Esophagus muscularis mucosa (tissue), 3 donors: ENCODE measurements around the gene NELFA.

Experiments used
- POLR2A ChIP-seq: fragments of 450-650 bp; IDR thresholded peaks from one replicate; pipeline ENCODE4 v1.6.1; 2017; ENCODE audit warnings: antibody characterized with exemption, moderate library complexity, mild to moderate bottlenecking, low read depth
- TF ChIP-seq, protein P1 (sequence below), 3 experiments: fragments of 200-600 bp in 2 of 3; fragments of 450-650 bp in 1 of 3; sonication (generic) in 2 of 3; IDR thresholded peaks; one replicate each; pipeline ENCODE4 v1.5.1; 2017 to 2019; ENCODE audit warnings: antibody characterized with exemption in 3 of 3, mild to moderate bottlenecking in 2 of 3, moderate library complexity in 1 of 3

DNA sequence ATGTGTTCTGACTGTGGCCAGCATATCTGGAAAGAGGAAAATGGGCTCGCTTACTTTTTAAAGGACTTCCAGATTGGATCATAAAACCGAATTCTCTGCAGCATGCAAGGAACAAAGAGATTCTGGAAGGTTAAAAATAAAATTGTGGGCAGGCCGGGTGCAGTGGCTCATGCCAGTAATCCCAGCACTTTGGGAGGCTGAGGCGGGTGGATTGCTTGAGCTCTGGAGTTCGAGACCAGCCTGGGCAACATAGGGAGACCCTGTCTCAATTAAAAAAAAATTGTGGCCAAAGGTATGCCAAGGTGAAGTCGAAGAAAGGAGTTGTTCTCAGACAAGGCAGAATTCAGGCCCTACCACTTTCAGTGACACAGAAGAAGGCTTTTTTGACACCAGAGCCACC, 37.8 kb downstream of the NELFA start:
- TF ChIP-seq, protein P1, sequence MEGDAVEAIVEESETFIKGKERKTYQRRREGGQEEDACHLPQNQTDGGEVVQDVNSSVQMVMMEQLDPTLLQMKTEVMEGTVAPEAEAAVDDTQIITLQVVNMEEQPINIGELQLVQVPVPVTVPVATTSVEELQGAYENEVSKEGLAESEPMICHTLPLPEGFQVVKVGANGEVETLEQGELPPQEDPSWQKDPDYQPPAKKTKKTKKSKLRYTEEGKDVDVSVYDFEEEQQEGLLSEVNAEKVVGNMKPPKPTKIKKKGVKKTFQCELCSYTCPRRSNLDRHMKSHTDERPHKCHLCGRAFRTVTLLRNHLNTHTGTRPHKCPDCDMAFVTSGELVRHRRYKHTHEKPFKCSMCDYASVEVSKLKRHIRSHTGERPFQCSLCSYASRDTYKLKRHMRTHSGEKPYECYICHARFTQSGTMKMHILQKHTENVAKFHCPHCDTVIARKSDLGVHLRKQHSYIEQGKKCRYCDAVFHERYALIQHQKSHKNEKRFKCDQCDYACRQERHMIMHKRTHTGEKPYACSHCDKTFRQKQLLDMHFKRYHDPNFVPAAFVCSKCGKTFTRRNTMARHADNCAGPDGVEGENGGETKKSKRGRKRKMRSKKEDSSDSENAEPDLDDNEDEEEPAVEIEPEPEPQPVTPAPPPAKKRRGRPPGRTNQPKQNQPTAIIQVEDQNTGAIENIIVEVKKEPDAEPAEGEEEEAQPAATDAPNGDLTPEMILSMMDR (IDR thresholded peaks at IDR 0.05) = no peak
- no peak for TF ChIP-seq POLR2A
